NCI-H2107 (cell line): ENCODE data around the gene AK5.

Source experiments
- DNase-seq: peaks from one replicate; lab custom pipeline; 2025; lab: John Stamatoyannopoulos, UW

Gene AK5

GRCh38 chr1:77541162-77541545 is 259.3 kb downstream of the AK5 start:
- DNase-seq: no peak

GRCh38 chr1:77542813-77543420 is 261.1 kb downstream of the AK5 start:
- DNase-seq: no peak

GRCh38 chr1:77543822-77544448 is 262.1 kb downstream of the AK5 start:
- DNase-seq: no peak

- DNase-seq: no peak
Observed at GRCh38 chr1:77544845-77545244, 263.0 kb downstream of the AK5 start.

- DNase-seq: no peak
Observed at GRCh38 chr1:77545970-77546369, 264.2 kb downstream of the AK5 start.

- no peak for DNase-seq
Observed at GRCh38 chr1:77546890-77547289, 265.1 kb downstream of the AK5 start.

- DNase-seq: no peak
Observed at GRCh38 chr1:77548285-77548684, 266.5 kb downstream of the AK5 start.

- DNase-seq: no peak
Observed at GRCh38 chr1:77550135-77550534, 268.3 kb downstream of the AK5 start.

- no peak for DNase-seq
Observed at GRCh38 chr1:77552626-77553025, 270.8 kb downstream of the AK5 start.

- no peak for DNase-seq
Observed at GRCh38 chr1:77553568-77554291, 271.9 kb downstream of the AK5 start.

- no peak for DNase-seq
Observed at GRCh38 chr1:77556045-77556444, 274.2 kb downstream of the AK5 start.

GRCh38 chr1:77557053-77557452 is 275.2 kb downstream of the AK5 start:
- DNase-seq: no peak

GRCh38 chr1:77558591-77559164 is 276.9 kb downstream of the AK5 start:
- DNase-seq: no peak

GRCh38 chr1:77560741-77561140 is 278.9 kb downstream of the AK5 start:
- DNase-seq: no peak

GRCh38 chr1:77562596-77563150 is 280.9 kb downstream of the AK5 start:
- no peak for DNase-seq

- DNase-seq: no peak
Observed at GRCh38 chr1:77565321-77565720, 283.5 kb downstream of the AK5 start.

GRCh38 chr1:77571642-77572041 is 289.8 kb downstream of the AK5 start:
- DNase-seq: no peak

- no peak for DNase-seq
Observed at GRCh38 chr1:77579547-77579946, 297.7 kb downstream of the AK5 start.

- DNase-seq: no peak
Observed at GRCh38 chr1:77582905-77583304, 301.1 kb downstream of the AK5 start.

GRCh38 chr1:77583483-77583882 is 301.7 kb downstream of the AK5 start:
- no peak for DNase-seq

GRCh38 chr1:77584884-77585283 is 303.1 kb downstream of the AK5 start:
- no peak for DNase-seq

GRCh38 chr1:77585610-77586314 is 303.9 kb downstream of the AK5 start:
- DNase-seq: no peak
